ENCODE data around the gene SLCO3A1.

Gene SLCO3A1

DNA sequence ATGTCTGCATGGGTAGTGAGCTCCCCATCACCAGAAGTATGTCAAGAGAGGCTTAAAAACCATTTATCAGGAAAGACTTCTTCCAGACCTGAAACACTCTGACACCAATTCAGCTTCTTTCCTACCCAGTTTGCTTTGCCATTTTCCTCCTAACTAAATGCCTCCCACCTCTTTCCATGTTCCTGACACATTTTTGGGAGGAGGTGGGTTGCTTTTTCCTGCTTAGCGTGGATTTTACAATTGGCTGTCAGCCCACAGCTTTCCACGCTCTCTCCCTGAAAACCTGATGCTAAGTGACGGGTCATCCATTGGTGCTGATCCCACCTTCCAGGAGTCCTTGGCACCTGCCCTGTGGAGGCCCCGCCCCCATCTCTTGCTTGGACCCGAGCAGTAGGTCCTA is 275.3 kb downstream of the SLCO3A1 start:
- no peak for DNase-seq

DNA sequence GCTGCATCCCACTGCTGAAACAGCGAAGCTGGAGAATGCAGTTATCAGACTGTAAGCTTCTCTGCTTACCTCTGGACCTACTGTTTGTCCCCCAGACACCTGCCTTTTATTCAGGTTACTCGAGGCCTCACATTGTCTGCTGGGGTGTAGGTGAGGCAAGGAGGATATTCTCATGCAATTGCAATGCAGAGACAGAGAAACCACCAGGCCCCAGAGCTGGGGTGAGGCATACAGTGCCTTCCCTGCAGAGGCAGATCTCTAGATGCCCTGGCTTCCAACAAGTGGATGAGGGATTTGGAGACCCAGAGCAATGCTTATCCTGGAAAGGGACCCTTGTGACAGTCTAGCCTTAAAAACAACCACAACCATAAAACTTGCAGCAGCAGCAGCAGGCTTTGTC is 276.7 kb downstream of the SLCO3A1 start:
- no peak for DNase-seq

DNA sequence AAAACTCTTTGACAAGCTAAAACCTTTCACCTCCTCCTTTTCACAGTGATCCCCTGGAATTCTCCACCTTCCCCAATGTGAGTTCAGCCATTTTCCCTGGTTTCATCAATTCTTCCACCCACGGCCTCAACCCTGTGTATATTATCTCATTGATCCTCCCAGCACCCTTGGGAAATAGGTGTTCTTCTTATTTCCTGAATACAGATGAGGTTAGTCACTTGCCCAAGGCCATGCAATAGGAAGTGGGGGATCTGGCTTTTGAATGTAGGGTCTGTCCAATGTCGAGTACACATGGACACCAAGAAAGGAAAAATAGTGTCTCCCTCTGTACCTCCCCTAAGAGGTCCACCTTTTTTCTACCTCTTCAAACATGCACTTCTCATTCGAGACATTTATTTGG is 277.4 kb downstream of the SLCO3A1 start:
- DNase-seq, result no peak

DNA sequence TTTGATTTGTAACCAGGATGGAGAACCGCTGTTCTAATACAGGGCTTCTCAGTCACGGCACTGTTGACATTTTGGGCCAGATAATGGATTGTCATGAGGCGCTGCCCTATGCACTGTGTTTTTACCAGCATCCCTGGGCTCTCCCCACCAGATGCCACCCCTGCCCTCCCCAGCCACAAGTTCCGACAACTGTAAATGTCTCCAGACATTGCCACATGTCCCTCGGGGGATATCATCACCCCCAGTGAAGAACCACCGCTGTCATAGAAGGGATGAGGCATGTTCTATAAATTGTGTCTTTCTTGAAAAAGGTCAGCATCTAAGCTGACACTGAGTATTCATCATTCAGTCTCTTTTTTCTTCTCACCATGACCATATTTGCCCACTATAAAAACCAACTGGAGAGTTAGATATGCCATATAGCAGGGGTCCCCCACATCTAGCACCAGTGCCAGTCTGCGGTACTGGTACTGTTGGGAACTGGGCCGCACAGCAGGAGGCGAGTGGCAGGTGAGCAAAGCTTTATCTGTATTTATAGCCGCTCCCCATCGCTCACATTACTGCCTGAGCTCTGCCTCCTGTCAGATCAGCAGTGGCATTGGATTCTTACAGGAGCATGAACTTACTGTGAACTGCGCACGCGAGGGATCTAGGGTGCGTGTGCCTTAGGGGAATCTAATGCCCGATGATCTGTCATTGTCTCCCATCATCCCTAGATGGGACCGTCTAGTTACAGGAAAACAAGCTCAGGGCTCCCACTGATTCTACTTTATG is 279.7 kb downstream of the SLCO3A1 start:
- no peak for DNase-seq

- no peak for DNase-seq
Measured at GRCh38 chr15:92140796-92141195, 287.3 kb downstream of the SLCO3A1 start.

- no peak for DNase-seq
Measured at GRCh38 chr15:92141607-92142006, 288.1 kb downstream of the SLCO3A1 start.

- DNase-seq, result peak in 1 of 14 donors; percentile 12
Measured at GRCh38 chr15:92142242-92143232, 289.0 kb downstream of the SLCO3A1 start.

- DNase-seq, result no peak
Measured at GRCh38 chr15:92143765-92144164, 290.3 kb downstream of the SLCO3A1 start.

- DNase-seq, result no peak
Measured at GRCh38 chr15:92146511-92147150, 293.1 kb downstream of the SLCO3A1 start.

DNA sequence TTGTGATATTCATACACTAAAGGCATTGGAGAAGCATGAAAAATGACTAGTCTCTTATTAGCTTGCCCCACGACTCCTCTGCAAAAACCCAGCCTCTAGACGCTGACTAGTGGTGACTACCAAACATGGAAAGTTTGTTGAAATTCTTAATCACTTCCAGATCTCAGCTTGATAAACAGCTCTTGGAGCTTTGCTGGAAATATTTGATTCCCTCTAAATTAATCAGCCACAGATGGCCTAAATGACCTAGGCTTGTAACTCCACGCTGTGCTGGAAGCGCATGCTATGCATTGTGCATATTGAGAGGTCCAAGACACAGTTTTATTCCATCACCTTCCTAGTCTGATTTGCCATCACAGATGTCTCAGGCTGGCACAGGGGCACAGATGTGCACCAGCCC is 295.5 kb downstream of the SLCO3A1 start:
- no peak for DNase-seq

DNA sequence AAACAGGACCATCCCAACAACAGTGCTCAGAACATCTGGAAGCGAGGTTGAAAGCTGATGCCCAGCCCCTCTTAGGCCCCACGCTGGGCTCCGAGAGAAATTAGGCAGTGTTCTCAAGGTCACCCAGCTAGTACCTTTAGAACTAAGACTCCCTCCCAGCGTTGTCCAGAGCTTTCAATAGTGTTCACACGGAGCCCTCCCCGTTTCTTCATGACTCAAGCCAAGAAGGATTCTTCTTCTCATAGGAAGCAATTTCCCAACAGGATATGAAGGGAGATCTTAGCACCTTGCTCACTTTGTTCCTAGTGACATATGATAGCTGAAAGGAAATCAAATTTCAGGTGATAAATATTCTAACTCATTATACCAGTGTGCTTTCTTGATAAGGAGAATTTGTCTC is 296.0 kb downstream of the SLCO3A1 start:
- no peak for DNase-seq

GRCh38 chr15:92151168-92151567 is 297.7 kb downstream of the SLCO3A1 start:
- no peak for DNase-seq

DNA sequence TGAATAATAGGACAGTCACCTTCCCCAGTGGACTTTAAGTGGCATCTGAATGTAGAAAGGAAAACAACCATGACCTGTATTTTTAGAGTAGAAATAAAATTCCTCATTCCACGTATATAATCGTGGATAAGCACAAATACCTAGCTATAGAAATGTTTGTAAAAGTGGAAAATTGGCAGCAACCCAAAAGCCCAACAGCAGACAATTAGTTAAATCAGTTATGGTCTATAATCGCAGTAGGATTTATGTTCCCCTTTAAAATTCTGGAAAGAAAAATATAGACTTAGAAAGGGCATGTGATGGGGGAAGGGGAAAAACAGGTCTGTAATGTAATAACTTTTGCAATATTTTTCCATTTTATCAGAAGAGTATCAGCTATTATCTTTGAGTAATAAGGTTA is 298.2 kb downstream of the SLCO3A1 start:
- no peak for DNase-seq

DNA sequence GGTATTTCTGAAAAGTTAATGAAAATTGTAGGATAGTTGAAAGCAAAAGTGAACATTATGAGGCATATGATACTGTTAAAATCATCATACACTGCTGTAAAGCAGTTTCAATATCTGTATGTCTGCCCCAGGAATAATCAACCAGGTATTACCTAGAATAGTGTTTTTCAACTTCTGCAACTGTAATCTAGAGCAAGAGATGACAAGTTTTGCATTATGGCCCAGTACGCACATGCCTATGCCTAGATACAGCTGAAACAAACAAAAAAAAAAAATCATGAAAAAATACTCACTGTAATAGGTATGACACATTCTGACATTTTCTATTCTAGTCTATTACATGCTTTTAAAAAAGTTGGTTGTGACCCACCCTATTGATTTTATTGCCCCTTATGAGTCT is 299.5 kb downstream of the SLCO3A1 start:
- no peak for DNase-seq

DNA sequence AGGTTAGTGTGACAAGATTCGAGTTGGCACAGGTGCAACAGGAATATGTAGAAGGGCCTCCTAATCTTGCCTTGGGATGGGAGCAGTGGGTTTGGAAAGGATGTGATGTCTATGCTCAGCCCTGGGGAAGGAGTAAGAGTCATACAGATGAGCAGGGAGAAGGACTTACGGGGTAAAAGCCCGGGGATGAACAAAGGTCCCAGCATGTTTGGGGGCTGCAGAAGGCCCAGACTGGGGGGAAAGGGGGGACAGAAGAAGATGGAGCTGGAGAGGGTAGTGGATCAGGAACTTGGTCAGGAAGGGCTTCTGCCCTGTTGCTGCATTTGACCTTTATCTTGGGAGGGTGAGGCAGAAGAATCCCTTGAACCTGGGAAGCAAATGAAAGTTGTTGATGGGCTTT is 300.1 kb downstream of the SLCO3A1 start:
- DNase-seq, result no peak

DNA sequence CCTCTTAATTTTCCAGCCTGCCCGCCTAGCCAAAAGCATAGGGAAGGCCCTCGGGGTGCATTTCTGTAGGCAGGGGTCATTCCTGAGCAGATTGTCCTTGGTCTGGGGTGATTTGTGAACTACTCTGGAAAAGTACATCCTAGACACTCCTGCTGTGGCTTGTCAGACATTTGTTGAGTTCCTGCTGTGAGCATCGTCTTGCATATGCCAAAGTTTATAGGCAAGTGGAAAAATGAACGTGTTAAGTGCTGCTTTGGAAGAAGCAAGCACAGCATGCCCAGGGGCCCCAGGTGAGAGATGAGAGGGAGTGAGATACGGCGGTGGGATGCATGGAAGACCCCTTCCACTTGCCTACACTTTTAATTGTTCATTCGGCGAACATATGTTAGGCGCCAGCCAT is 302.4 kb downstream of the SLCO3A1 start:
- DNase-seq, result no peak

GRCh38 chr15:92157666-92158298 is 304.3 kb downstream of the SLCO3A1 start:
- no peak for DNase-seq

DNA sequence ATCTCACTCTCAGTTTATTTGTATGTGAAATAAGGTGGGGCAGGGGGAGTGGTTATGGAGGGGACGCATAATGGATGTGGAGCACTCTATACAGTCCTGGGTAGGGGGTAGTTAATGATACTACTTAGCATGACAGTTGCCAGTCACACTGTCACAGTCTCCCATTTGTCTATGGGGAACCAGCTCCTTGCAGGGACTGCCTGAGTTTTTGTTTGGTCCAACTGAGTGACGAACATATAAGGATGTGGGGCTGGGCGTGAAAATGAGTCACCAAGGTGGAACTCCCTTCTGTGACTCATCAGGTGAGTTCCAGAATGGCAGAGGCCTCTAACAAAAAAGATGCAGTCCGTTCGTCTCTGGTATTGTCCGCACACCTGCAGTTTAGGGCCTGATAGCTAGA is 304.9 kb downstream of the SLCO3A1 start:
- no peak for DNase-seq

GRCh38 chr15:92159481-92159880 is 306.0 kb downstream of the SLCO3A1 start:
- DNase-seq, result no peak

DNA sequence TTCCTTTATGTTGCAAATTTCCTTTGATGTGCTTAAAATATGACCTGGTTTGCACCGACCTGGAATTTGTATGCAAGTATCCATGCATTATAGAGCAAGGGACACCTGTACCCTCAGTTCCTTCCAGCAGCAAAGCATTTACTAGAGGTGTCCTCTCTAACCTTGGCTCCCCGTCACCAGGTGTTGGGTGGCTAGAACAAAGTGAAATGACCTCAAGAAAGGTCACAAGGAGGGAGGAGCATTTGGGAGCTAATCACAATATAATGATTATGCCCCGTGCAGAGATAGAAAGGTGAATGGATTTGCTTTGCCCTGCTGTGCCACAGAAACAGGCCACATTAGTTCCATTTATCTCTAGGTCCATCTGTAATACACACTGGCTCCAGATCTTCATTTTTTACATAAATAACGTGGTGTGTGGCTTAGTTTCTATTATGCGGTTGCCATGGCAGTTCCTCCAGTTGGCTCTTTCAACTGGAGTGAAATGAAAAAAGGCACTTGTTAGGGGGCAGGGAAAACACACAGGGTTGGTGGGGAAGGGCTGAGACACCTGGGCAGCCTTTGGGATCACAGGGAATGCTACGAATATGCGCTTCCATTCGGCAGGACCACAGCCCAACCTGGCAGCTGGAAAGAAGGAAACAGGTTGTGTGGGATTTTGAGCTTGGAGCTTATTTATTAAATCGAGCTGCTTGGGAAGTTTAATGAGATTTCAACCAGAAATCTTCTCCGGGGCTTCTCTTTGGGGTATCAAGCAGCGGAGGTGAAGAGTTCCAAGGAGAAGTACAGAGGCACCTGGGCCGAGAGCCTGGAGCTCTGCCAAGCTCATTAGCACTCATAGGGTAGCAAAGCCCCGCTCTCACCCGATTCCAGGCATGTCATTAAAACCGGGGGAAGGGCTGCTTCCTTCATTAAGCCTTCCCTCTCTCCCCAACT is 306.7 kb downstream of the SLCO3A1 start:
- no peak for DNase-seq

DNA sequence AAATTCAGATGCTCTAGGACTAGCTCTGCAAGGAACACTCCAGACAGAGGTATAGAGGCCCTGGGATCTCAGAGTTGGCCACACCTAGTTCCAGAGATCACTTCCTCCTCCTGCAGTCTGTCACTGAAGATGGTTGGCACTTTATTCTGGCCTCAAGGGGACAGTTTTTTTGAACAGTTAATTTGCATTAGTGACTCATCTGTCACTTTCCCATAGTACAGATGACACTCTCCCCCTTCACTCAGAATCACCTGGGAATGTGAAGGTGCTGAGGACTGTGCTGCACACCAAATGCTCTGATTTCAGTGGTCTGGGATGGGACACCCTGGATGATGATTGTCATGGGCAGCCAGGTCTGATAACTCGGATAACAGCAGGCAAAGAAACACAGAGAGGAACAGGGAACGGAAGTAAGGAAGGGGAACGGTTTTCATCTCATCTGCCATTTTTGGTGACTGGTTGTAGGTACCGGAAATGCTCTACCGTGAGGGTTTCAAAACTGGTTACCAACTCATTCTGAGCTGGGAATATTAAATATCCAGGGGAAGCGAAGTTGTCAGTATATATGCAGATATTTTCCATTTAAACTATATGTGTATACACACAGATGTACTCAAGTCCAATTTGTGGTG is 307.6 kb downstream of the SLCO3A1 start:
- DNase-seq, result no peak
